Measurements from ENCODE around the gene MUS81. TPM values are rescaled to one million over a fixed set of nuclear protein-coding genes. Genes with fewer than 3 reads are reported as not detected.

Gene MUS81
- total and polyA plus RNA-seq, 9 of the 15 experiments (the other 6 are each of a cell fraction or from before 2014, with no cell fraction given), result 13.4 to 118 (median 53.7) TPM

- TF ChIP-seq, protein P1, sequence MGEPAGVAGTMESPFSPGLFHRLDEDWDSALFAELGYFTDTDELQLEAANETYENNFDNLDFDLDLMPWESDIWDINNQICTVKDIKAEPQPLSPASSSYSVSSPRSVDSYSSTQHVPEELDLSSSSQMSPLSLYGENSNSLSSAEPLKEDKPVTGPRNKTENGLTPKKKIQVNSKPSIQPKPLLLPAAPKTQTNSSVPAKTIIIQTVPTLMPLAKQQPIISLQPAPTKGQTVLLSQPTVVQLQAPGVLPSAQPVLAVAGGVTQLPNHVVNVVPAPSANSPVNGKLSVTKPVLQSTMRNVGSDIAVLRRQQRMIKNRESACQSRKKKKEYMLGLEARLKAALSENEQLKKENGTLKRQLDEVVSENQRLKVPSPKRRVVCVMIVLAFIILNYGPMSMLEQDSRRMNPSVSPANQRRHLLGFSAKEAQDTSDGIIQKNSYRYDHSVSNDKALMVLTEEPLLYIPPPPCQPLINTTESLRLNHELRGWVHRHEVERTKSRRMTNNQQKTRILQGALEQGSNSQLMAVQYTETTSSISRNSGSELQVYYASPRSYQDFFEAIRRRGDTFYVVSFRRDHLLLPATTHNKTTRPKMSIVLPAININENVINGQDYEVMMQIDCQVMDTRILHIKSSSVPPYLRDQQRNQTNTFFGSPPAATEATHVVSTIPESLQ (CRISPR knock-in tag; IDR thresholded peaks at IDR 0.05), result no peak; the same call in 1 of the 2 replicates
- TF ChIP-seq ZNF274 (IDR thresholded peaks at IDR 0.05; ENCODE audit: borderline replicate concordance, low read depth, low read length), result no peak
- TF ChIP-seq SUPT5H (IDR thresholded peaks at IDR 0.05), result no peak
- no peak for TF ChIP-seq PHF20 (IDR thresholded peaks at IDR 0.05; ENCODE audit: partially characterized antibody)
- TF ChIP-seq FOXM1 (IDR thresholded peaks at IDR 0.05; ENCODE audit: low read depth), result no peak
- TF ChIP-seq FOXM1 (CRISPR knock-in tag; IDR thresholded peaks at IDR 0.05; ENCODE audit: low read depth), result peak; percentile 82; the same call in 1 of the 2 replicates
- TF ChIP-seq PHF8 (IDR thresholded peaks at IDR 0.05; ENCODE audit: borderline replicate concordance, low read length), result peak; percentile 41; the same call in 1 of the 2 replicates
- peak; percentile 99 for TF ChIP-seq RBM14 (IDR thresholded peaks at IDR 0.05; ENCODE audit: borderline replicate concordance, insufficient read depth, low read depth, low read length)
- TF ChIP-seq, protein P2, sequence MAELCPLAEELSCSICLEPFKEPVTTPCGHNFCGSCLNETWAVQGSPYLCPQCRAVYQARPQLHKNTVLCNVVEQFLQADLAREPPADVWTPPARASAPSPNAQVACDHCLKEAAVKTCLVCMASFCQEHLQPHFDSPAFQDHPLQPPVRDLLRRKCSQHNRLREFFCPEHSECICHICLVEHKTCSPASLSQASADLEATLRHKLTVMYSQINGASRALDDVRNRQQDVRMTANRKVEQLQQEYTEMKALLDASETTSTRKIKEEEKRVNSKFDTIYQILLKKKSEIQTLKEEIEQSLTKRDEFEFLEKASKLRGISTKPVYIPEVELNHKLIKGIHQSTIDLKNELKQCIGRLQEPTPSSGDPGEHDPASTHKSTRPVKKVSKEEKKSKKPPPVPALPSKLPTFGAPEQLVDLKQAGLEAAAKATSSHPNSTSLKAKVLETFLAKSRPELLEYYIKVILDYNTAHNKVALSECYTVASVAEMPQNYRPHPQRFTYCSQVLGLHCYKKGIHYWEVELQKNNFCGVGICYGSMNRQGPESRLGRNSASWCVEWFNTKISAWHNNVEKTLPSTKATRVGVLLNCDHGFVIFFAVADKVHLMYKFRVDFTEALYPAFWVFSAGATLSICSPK (IDR thresholded peaks at IDR 0.05; ENCODE audit: borderline replicate concordance), result no peak
- TF ChIP-seq SRSF1 (IDR thresholded peaks at IDR 0.05; ENCODE audit: low read depth, low read length), result peak; percentile 96
- peak; percentile 56; the same call in 1 of the 2 replicates for TF ChIP-seq TAF7 (tag; IDR thresholded peaks at IDR 0.05)
- no peak; the same call in 1 of the 2 replicates for TF ChIP-seq KAT7 (CRISPR knock-in tag; IDR thresholded peaks at IDR 0.05; ENCODE audit: borderline replicate concordance)
- TF ChIP-seq ZNF224 (CRISPR knock-in tag; IDR thresholded peaks at IDR 0.05), result 0 out of 2 replicates have a peak, but pooled peaks have one; percentile 8
- no peak for TF ChIP-seq RFX1 (IDR thresholded peaks at IDR 0.05)
- TF ChIP-seq GTF2E2 (tag; IDR thresholded peaks at IDR 0.05), result no peak
- TF ChIP-seq PTBP1 (IDR thresholded peaks at IDR 0.05; ENCODE audit: low read depth, low read length), result no peak
- TF ChIP-seq HMGN3 (IDR thresholded peaks at IDR 0.05; ENCODE audit: borderline replicate concordance, extremely low read depth, insufficient read length, low read depth, low read length), result no peak
- TF ChIP-seq ATF1 (CRISPR knock-in tag; IDR thresholded peaks at IDR 0.05), result 0 out of 2 replicates have a peak, but pooled peaks have one; percentile 14
- TF ChIP-seq ATF1 (tag; IDR thresholded peaks at IDR 0.05), result no peak
- TF ChIP-seq ZBTB17 (CRISPR knock-in tag; IDR thresholded peaks at IDR 0.05), result 0 out of 2 replicates have a peak, but pooled peaks have one; percentile 8
- no peak for TF ChIP-seq ZFPM2 (CRISPR knock-in tag; IDR thresholded peaks at IDR 0.05)
- TF ChIP-seq SMAD4 (CRISPR knock-in tag; conservative IDR thresholded peaks at IDR 0.05), result peak; percentile 77
- no peak for TF ChIP-seq MAFK (IDR thresholded peaks at IDR 0.05; ENCODE audit: low read length)
- no peak for TF ChIP-seq PHB2 (IDR thresholded peaks at IDR 0.05; ENCODE audit: low read depth)
- no peak for TF ChIP-seq NFRKB (IDR thresholded peaks at IDR 0.05; ENCODE audit: low read depth)
- no peak for TF ChIP-seq TGIF2 (CRISPR knock-in tag; IDR thresholded peaks at IDR 0.05)
- TF ChIP-seq RBM22 (IDR thresholded peaks at IDR 0.05; ENCODE audit: low read depth, low read length, poor library complexity, severe bottlenecking), result peak; percentile 98
- TF ChIP-seq CBFB (CRISPR knock-in tag; IDR thresholded peaks at IDR 0.05), result peak; percentile 78; the same call in 1 of the 2 replicates
- peak; percentile 43 for TF ChIP-seq MXD1 (CRISPR knock-in tag; IDR thresholded peaks at IDR 0.05; ENCODE audit: borderline replicate concordance, poor library complexity, severe bottlenecking)
These were observed 2.8 kb upstream of the MUS81 start (continued) for GRCh38 chr11:65857500-65857852.
